ENCODE results near the gene ANKRD52.
"Not testable (repeated sequence)": the region's sequence is repeated elsewhere in the genome, so short reads cannot be mapped to it uniquely, and the experiment has no call there.

Gene ANKRD52

DNA sequence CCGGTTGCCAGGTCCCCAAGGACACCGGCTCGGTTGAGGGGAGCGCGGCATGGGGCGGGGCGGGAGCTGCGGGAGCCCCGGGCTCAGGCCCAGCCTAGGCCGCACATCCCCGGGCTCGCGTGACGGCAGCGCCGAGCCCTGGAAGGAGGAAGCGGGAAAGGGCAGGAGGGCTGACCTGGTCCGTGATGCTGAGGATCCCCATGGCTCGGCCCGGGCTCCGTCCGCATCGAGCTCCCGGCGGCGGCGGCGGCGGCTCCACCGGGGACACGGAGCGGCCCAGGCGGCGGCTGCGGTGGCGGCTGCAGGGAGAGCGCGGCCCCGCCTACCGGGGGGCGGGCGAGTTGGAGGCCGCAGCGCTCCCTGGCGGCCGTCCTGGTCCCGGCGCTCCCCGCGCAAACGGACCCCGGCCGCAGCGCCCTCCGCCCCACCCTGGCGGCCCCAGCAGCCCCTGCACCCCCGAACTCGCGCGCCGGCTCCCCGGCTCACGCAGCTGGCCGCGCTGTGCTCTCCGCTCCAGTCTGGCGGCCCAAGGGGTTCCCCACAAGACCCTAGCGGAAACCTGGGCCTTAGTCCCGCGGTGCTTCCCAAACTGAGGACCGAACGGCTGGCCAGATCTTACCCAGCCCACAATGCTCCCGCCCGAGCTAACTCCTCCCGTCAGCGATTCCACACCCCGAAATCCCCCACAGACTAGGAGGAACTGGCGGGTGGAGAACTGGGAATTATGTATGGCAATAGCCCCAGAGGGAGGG lies at the start of gene ANKRD52:
Gene ANKRD52 (minus strand): TSS at position 317 of the 752 bp plus-strand sequence. CDS start 115 bp downstream, at position 202.
- DNase-seq, result peak; percentile 81
- in situ Hi-C loops (cut with MboI; ENCODE audit: low pct_unique_long_range_greater_than_20kb, low sequenced_read_pairs), result no loop called here

DNA sequence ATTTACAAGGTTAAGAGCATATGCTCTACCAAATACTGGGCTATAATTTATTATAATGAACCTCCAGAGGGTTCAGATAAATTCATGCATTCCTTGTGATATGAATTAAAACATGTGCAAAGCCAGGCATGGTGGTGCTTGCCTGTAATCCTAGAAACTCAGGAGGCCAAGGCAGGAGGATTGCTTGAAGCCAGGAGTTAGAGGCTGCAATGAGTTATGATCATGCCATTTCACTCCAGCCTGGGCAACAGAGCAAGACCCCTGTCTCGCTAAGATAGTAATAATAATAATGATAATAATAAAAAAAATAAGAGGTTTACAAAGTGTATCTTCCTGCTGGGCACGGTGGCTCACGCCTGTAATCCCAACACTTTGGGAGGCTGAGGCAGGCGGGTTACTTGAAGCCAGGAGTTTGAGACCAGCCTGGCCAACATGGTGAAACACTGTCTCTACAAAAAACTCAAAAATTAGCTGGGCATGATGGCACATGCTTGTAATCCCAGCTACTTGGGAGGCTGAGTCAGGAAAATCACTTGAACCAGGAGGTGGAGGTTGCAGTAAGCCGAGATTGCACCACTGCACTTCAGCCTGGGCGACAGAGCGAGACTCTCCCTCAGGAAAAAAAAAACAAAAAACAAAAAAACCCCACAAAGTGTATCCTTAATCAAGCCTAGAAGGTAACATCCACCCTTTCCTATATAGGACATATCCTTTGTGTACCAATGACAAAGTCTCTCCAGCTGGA lies 49.2 kb upstream of the ANKRD52 start:
- in situ Hi-C loops (cut with MboI; ENCODE audit: low pct_unique_long_range_greater_than_20kb, low sequenced_read_pairs), result no loop called here

DNA sequence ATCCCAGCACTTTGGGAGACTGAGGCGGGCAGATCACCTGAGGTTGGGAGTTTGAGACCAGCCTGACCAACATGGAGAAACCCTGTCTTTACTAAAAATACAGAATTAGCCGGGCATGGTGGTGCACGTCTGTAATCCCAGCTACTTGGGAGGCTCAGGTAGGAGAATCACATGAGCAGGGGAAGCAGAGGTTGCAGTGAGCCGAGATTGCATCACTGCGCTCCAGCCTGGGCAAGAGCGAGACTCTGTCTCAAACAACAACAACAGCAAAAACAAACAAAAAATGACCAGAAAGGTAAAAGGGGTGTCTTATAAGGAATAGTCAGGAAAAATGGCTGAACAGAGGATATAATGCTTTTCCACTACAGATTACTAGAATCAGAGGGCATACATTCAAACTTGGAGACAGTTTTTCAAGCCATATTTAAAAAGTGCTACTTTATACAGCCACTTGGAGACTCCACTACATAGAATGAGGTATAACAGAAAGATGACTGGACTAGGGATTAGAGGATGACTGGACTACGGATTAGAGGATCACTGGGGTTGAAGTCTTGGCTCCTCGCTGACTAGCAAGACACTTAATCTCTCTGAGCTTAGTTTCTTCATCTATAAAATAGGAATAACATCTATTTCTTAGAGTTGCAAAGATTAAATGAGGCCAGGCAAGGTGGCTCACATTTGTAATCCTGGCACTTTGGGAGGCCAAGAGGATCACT lies 46.8 kb upstream of the ANKRD52 start:
- DNase-seq, result no peak
- in situ Hi-C loops (cut with MboI; ENCODE audit: low pct_unique_long_range_greater_than_20kb, low sequenced_read_pairs), result no loop called here

More for the DNA sequence above, 49.2 kb upstream of the ANKRD52 start:
- DNase-seq, result no peak

DNA sequence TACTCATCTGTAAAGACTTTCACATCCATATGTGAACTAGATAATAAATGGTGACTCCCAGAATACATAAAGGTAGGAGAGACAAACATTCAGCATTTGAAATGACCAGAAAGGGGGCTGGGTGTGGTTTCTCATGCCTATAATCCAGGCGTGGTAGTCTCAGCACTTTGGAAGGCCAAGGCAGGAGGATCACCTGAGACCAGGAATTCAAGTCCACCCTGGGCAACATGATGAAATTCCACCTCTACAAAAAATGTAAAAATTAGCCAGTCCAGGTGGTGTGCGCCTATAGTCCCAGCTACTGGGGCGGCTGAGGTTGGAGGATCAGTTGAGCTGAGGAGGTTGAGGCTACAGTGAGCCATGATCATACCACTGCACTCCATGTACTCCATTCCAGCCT lies 46.1 kb upstream of the ANKRD52 start:
- in situ Hi-C loops (cut with MboI; ENCODE audit: low pct_unique_long_range_greater_than_20kb, low sequenced_read_pairs), result no loop called here
- no peak for DNase-seq

DNA sequence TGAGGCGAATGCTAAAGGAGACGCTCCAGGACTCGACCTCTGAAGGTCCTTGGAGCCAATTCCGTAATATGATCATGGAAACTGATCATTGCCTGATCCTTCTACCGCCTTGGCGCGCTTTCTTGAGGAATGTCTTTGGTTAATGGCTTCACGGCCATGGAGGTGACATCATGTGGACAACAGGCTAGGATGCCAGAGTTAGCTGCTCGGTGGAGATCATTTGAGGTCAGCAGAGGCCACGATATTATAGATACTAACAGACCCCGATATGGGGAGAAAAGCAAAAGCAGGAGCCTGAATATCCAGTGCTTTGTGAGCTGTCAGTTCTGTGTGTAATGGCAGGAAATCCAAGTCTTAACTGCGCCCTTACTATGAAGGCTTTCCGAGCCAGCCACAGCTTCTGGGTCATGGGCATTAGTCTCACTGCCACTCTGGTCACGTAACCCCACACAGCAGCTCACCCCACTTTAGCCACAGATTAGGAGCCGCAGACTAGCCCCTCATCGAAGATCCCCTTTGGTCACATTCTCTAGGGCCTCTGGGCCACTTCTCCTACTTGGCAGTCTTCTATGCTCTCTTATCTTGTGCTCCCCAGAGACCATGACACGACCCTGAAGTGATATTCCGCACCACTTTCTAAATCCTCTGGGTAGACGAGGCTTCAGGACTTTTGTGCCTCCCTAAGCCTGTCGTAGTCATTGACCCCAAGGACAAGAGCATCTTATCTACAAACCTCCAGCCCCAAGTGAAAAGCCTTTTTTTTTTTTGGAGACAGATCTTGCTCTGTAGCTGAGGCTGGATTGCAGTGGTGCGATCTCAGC lies 42.7 kb upstream of the ANKRD52 start:
- no peak for DNase-seq
- in situ Hi-C loops (cut with MboI; ENCODE audit: low pct_unique_long_range_greater_than_20kb, low sequenced_read_pairs), result no loop called here

DNA sequence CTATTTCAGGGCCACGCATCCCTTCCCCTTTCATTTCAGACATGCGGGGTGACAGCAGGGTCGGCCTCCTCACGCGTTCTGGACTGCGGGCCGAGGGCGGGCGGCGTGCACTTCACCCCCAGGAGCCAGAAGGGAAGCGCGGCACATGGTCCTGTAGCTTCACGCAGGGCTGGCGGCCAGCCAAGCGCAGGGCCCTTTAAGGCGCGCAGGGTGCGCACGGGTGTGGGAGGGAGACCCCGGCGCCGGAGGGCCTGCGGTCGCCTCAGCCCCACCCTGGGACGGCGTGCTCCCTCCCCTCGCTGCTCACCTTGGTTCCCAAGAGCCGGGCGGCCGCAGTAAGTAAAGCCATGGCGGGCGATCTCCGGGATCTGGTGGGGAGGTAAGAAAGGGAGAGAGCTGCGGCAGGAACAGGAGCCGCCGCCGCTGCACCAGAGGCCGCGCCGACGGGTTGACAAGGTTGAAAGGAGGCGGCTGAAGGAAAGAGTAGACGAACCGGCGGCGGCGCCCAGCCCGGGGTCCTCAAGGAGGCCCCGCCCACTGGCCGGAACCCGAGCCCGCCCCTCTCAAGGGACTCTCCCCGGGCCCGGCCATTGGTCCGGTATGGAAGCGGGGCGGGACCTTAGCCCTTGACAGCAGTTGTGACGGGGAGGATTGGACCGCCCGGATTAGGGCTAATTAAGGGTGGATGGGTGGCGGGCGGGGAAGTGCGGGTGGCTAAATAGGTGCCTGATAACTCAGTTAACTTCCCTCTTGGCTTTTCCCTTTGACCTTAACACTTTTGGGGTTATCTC lies 41.9 kb upstream of the ANKRD52 start, which contains the start of gene CS:
Gene CS (minus strand): TSS at position 478 of the 791 bp plus-strand sequence. CDS start 129 bp downstream, at position 349.
- in situ Hi-C loops (cut with MboI; ENCODE audit: low pct_unique_long_range_greater_than_20kb, low sequenced_read_pairs), result no loop called here

DNA sequence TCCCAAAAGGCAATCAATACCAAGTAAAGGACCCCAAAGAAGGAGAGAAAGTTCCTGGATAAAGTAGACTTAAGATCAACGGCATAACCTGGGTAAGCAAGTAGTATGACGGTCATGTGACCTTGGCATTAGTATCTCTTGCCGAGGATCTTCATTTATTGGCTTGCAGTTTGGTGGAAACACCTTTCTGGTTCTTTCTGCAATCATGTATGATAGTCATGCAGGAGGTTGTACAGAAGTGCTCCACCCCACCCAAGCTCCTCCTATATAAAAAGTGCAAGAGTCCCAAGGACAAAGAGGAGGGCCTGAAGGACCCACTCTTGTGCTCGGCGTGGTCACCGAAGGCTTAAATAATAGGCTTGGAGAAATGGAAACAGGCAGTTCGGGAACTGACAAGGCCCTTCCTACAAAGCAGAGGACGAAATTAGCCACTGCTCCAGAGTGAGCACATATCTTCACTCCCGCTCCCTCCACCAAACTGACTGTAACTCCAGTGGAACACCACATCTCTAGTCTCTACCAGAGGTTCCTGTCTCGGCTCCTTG lies 41.2 kb upstream of the ANKRD52 start:
- DNase-seq, result no peak
- in situ Hi-C loops (cut with MboI; ENCODE audit: low pct_unique_long_range_greater_than_20kb, low sequenced_read_pairs), result no loop called here

More for the DNA sequence above, 41.9 kb upstream of the ANKRD52 start, which contains the start of gene CS:
- peak; percentile 98 for DNase-seq

DNA sequence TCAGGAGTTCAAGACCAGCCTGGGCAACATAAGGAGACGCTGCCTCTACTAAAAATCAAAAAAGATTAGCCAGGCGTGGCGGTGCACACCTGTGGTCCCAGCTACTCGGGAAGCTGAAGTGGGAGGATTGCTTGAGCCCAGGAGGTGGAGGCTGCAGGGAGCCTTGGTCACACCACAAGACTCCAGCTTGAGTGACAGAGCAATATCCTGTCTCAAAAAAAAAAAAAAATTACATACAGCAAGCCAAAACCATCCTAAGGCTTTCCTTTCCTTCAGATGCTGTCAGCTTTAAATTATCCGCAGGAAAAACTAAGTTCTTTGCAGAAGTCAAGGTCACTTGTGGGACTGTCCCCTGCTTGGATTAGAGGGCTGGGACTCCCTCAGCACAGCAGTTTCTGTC lies 40.6 kb upstream of the ANKRD52 start:
- in situ Hi-C loops (cut with MboI; ENCODE audit: low pct_unique_long_range_greater_than_20kb, low sequenced_read_pairs), result no loop called here
- DNase-seq, result peak; percentile 30

DNA sequence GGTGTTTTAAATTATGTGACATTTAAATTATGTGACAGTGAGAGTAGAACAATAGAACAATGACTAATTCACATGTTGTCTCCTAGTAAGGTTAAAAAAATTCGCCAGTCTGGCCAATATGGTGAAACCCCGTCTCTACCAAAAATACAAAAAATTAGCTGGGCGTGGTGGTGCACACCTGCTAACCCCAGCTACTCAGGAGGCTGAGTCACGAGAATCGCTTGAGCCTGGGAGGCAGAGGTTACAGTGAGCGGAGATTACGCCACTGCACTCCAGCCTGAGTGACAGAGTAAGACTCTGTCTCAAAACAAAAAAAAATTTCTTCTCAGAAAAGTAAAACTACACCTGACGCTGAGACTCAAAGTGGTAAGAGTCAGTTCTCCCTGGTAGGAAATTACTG lies 39.2 kb upstream of the ANKRD52 start:
- in situ Hi-C loops (cut with MboI; ENCODE audit: low pct_unique_long_range_greater_than_20kb, low sequenced_read_pairs), result no loop called here
- DNase-seq, result no peak

DNA sequence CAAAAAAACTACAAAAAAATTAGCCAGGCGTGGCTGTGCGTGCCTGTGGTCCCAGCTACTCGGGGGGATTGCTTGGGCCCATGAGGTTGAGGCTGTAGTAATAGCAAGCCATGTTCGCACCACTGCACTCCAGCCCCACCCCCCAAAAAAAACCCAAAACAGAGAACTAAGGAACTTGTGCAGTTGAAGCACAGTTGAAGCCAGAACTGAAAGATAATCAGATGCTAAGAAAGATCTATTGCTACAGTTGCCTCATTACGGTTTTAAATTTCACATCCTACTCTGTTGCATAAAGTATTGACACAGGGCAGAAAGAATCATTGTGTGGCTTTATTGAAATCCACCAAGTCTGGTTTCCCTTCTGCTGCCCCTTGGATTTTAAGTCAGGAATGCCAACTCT lies 38.1 kb upstream of the ANKRD52 start:
- in situ Hi-C loops (cut with MboI; ENCODE audit: low pct_unique_long_range_greater_than_20kb, low sequenced_read_pairs), result no loop called here
- no peak for DNase-seq

DNA sequence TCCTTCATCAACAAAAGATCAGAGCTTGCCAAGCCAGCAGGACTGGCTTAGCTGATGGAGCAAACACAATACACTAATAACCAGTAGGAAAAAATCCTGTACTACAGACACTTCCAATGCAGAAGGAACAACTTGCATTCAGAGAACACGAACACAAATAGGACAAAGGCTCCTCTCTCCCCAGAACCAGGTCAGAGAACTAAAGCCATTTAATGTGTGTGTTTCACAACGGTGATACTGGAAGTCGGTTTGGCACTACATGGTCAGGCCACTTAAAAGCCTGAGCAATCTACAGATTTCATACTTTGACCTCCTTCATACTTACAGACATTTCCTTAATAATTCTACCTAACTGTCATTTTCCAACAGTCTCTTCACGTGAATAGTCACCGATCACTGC lies 35.6 kb upstream of the ANKRD52 start:
- DNase-seq, result no peak
- in situ Hi-C loops (cut with MboI; ENCODE audit: low pct_unique_long_range_greater_than_20kb, low sequenced_read_pairs), result no loop called here

DNA sequence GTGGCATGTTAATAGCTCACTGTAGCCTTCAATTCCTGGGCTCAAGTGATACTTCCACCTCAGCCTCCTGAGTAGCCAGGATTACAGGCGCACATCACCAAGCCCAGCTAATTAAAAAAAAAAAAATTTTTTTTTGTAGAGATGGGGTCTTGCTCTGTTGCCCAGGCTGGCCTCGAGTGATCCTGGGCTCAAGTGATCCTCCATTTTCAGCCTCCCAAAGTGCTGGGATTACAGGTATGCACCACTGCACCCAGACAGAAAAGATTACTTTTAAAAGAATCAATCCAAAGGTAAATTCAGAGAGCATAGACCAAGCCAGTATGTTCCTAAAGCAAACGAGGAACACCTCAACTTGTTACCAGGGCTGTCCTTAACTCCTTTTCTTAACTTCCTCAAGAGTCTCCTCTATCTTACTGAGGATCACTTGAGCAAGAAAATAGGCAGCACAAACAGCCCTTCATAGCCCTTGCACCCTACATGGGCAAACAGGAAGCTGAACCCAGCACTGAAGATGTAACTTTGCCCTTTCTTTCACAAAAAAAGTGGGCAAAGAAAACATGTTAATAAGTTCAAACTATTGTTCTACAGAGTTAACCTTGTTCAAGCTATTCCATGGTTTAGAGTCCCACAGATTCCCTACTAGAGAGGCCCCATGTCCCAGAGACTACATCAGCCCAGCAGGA lies 30.7 kb upstream of the ANKRD52 start:
- DNase-seq, result peak; percentile 45
- in situ Hi-C loops (cut with MboI; ENCODE audit: low pct_unique_long_range_greater_than_20kb, low sequenced_read_pairs), result no loop called here

DNA sequence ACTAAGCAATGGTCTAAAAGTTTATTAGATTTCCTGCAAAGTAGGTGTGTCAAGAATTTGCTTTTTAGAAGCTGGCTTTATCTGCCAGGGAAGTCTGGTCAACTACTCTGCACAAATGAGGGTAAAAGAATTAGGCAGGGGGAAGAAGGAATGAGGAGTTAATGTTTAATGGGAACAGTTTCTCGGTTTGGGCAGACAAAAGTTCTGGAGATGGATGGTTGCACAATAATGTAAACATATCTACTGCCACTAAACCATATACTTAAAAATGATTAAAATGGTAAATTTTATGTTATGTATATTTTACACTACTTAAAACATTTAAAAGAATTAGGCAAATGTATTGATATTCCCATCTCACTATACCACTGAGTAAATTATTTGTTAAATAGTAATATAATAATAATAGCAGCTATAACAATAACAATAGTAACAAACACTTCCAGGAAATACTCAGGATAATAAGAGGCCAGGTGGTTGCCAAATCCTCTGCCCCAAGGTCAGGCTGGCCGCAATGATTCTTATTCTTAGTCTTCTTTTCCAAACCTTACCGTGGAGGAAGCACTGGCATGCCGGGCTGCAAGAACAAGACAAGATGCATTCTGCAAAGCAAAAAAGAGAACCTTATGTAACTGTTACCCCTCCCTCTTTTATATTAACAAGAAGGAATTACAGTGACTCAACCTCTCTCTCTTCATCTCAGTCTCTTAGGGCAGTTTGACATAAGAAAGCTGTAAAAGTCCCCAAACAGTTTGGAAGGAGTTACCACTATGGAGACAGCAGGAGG lies 28.1 kb upstream of the ANKRD52 start:
- in situ Hi-C loops (cut with MboI; ENCODE audit: low pct_unique_long_range_greater_than_20kb, low sequenced_read_pairs), result no loop called here
- DNase-seq, result no peak

DNA sequence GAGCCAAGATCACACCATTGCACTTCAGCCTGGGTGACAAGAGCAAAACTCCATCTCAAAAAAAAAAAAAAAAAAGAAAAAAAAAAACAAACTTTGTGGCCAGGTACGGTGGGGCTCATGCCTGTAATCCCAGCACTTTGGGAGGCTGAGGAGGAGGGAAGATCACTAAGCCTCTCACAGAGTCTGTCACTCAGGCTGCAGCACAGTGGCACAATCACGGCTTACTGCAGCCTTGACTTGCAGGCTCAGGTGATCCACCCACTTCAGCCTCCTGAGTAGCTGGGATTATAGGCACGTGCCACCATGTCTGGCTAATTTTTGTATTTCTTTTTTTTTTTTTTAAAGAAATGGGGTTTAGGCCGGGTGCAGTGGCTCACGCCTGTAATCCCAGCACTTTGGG lies 26.1 kb upstream of the ANKRD52 start:
- in situ Hi-C loops (cut with MboI; ENCODE audit: low pct_unique_long_range_greater_than_20kb, low sequenced_read_pairs); DNase-seq: not testable (repeated sequence)

DNA sequence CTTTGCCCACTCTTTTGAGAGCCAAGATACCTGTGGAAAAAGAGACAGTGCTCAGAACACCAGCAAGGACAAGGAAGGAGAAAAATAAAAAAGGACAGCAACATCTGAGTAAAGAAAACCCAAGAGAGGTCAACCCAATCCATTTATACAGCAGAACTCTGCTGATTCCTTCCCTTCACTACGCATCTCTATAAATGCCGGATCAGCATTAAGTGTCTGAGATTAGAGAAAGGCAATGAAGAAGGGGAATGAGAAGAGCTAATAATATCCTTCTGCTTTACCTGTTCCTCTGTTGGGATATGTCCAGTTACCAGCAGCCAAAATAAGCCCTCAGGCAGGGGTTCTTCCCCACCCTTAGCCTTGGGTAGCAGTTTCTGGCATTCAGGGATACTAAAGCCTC lies 24.4 kb upstream of the ANKRD52 start:
- no peak for DNase-seq
- in situ Hi-C loops (cut with MboI; ENCODE audit: low pct_unique_long_range_greater_than_20kb, low sequenced_read_pairs), result no loop called here

DNA sequence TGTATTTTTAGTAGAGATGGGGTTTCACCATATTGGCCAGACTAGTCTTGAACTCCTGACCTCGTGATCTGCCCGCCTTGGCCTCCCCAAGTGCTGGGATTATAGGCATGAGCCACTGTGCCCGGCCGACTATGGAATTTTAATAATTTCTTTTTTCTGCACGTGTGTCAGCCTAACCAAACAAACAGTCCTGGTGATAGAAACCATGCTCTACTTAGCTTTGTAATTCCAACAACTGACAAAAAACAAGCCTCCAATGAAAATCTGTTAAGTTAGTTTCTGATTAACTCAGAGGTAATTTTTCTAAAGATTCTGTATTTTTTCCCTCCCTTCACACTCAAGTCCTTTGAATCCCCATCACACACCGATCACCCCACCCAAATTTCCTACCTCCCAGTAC lies 23.8 kb upstream of the ANKRD52 start:
- no peak for DNase-seq
- in situ Hi-C loops (cut with MboI; ENCODE audit: low pct_unique_long_range_greater_than_20kb, low sequenced_read_pairs), result no loop called here

DNA sequence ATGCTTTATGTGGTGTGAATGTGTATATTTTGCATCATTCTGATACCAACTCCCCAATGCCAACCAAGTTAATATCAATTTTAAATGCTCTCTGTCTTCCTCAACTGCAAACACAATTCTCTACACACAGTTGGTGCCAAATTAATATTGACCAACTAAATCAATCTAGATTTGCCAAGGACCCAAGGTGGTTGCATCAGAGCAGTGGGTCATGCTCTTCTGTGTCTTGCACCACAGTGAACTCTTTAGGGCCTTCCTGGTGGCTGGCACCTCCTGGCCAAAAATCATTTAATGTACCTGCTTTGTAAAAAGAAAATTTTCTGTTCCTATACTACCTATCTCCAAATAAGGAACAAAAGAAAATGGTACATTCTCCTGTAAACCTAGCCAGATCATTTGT lies 22.7 kb upstream of the ANKRD52 start:
- in situ Hi-C loops (cut with MboI; ENCODE audit: low pct_unique_long_range_greater_than_20kb, low sequenced_read_pairs), result no loop called here
- DNase-seq, result no peak

Data from KBM-7 (cell line).